HS-27A (cell line): Measurements from ENCODE around the gene NTRK2.

ENCODE experiments used
- DNase-seq: peaks from one replicate; pipeline ENCODE4 v3.0.0-alpha.2; 2012; ENCODE audit warnings: low read depth, missing footprints

The NTRK2 gene

GRCh38 chr9:84669288-84670137, at the start of gene NTRK2:
Gene NTRK2 (plus strand): TSS chr9:84669729. CDS start chr9:84670749, 1,020 bp downstream.
- DNase-seq: no peak

- no peak for DNase-seq
Observed at GRCh38 chr9:84620338-84620737, 49.2 kb upstream of the NTRK2 start.

GRCh38 chr9:84621811-84622210, 47.7 kb upstream of the NTRK2 start:
- no peak for DNase-seq

GRCh38 chr9:84622981-84623380, 46.5 kb upstream of the NTRK2 start:
- no peak for DNase-seq

GRCh38 chr9:84636436-84636835, 33.1 kb upstream of the NTRK2 start:
- DNase-seq: no peak

- no peak for DNase-seq
Observed at GRCh38 chr9:84642553-84643141, 26.9 kb upstream of the NTRK2 start.

- no peak for DNase-seq
Observed at GRCh38 chr9:84647699-84648098, 21.8 kb upstream of the NTRK2 start.

GRCh38 chr9:84652496-84653120, 16.9 kb upstream of the NTRK2 start:
- no peak for DNase-seq

GRCh38 chr9:84655447-84655846, 14.1 kb upstream of the NTRK2 start:
- DNase-seq: no peak

- DNase-seq: no peak
Observed at GRCh38 chr9:84659313-84659712, 10.2 kb upstream of the NTRK2 start.

GRCh38 chr9:84659773-84660172, 9.8 kb upstream of the NTRK2 start:
- no peak for DNase-seq

- no peak for DNase-seq
Observed at GRCh38 chr9:84667571-84668195, 1.8 kb upstream of the NTRK2 start.

GRCh38 chr9:84668196-84669012, 1.1 kb upstream of the NTRK2 start:
- DNase-seq: no peak

- DNase-seq: no peak
Observed at GRCh38 chr9:84669013-84669287, 579 bp upstream of the NTRK2 start.

- no peak for DNase-seq
Observed at GRCh38 chr9:84670138-84671041, 861 bp downstream of the NTRK2 start.

- no peak for DNase-seq
Observed at GRCh38 chr9:84671586-84672521, 2.3 kb downstream of the NTRK2 start.

- no peak for DNase-seq
Observed at GRCh38 chr9:84673806-84674205, 4.3 kb downstream of the NTRK2 start.

GRCh38 chr9:84677080-84677479, 7.6 kb downstream of the NTRK2 start:
- no peak for DNase-seq

- no peak for DNase-seq
Observed at GRCh38 chr9:84679571-84679970, 10.0 kb downstream of the NTRK2 start.
